Measurements from ENCODE around the gene TMX4.
"Not testable (repeated sequence)": the region's sequence is repeated elsewhere in the genome, so short reads cannot be mapped to it uniquely, and the experiment has no call there.

TMX4 gene

GRCh38 chr20:8036771-8037170 is 17.2 kb upstream of the TMX4 start:
- DNase-seq (ENCODE audit: insufficient read length, low spot score) (no peak), FAIRE-seq (no peak)
- TF ChIP-seq POLR2A (IDR thresholded peaks at IDR 0.05; ENCODE audit: low read depth, low read length) = no peak

GRCh38 chr20:8033151-8033841 is 13.7 kb upstream of the TMX4 start:
- TF ChIP-seq POLR2A (IDR thresholded peaks at IDR 0.05; ENCODE audit: low read depth, low read length) = no peak
- FAIRE-seq = no peak
- no peak for DNase-seq (ENCODE audit: insufficient read length, low spot score)

- DNase-seq (ENCODE audit: insufficient read length, low spot score) (no peak), FAIRE-seq (no peak)
- TF ChIP-seq POLR2A (IDR thresholded peaks at IDR 0.05; ENCODE audit: low read depth, low read length) = no peak
Observed at GRCh38 chr20:8032499-8032898, 12.9 kb upstream of the TMX4 start.

GRCh38 chr20:8031539-8031938 is 12.0 kb upstream of the TMX4 start:
- DNase-seq (ENCODE audit: insufficient read length, low spot score); FAIRE-seq: not testable (repeated sequence)

GRCh38 chr20:8021541-8022269 is 2.1 kb upstream of the TMX4 start:
- FAIRE-seq = no peak
- DNase-seq (ENCODE audit: insufficient read length, low spot score) = no peak
- TF ChIP-seq POLR2A (IDR thresholded peaks at IDR 0.05; ENCODE audit: low read depth, low read length) = no peak

GRCh38 chr20:8020314-8021079 is 936 bp upstream of the TMX4 start:
- no peak for DNase-seq (ENCODE audit: insufficient read length, low spot score)

GRCh38 chr20:8019998-8020247 is 362 bp upstream of the TMX4 start:
- TF ChIP-seq POLR2A (IDR thresholded peaks at IDR 0.05; ENCODE audit: low read depth, low read length) = no peak
- DNase-seq (ENCODE audit: insufficient read length, low spot score) (no peak), FAIRE-seq (no peak)

More at GRCh38 chr20:8020314-8021079, 936 bp upstream of the TMX4 start:
- TF ChIP-seq POLR2A (IDR thresholded peaks at IDR 0.05; ENCODE audit: low read depth, low read length) = no peak
- no peak for FAIRE-seq

- FAIRE-seq (no peak), DNase-seq (ENCODE audit: insufficient read length, low spot score) (peak; percentile 68)
- peak; percentile 70; the same call in 1 of the 2 replicates for TF ChIP-seq POLR2A (IDR thresholded peaks at IDR 0.05; ENCODE audit: low read depth, low read length)
Observed at GRCh38 chr20:8018958-8019245, 659 bp downstream of the TMX4 start.

GRCh38 chr20:8012724-8013123 is 6.8 kb downstream of the TMX4 start:
- FAIRE-seq (peak; percentile 23), DNase-seq (ENCODE audit: insufficient read length, low spot score) (no peak)
- no peak for TF ChIP-seq POLR2A (IDR thresholded peaks at IDR 0.05; ENCODE audit: low read depth, low read length)

GRCh38 chr20:8008733-8009132 is 10.8 kb downstream of the TMX4 start:
- FAIRE-seq = no peak
- TF ChIP-seq POLR2A (IDR thresholded peaks at IDR 0.05; ENCODE audit: low read depth, low read length) = no peak
- DNase-seq (ENCODE audit: insufficient read length, low spot score) = no peak

- no peak for FAIRE-seq
- no peak for DNase-seq (ENCODE audit: insufficient read length, low spot score)
- no peak for TF ChIP-seq POLR2A (IDR thresholded peaks at IDR 0.05; ENCODE audit: low read depth, low read length)
Observed at GRCh38 chr20:8007490-8007889, 12.1 kb downstream of the TMX4 start.

GRCh38 chr20:8005575-8006366 is 13.8 kb downstream of the TMX4 start:
- DNase-seq (ENCODE audit: insufficient read length, low spot score) = no peak
- FAIRE-seq = no peak
- no peak for TF ChIP-seq POLR2A (IDR thresholded peaks at IDR 0.05; ENCODE audit: low read depth, low read length)

- TF ChIP-seq POLR2A (IDR thresholded peaks at IDR 0.05; ENCODE audit: low read depth, low read length) = no peak
- FAIRE-seq = no peak
- no peak for DNase-seq (ENCODE audit: insufficient read length, low spot score)
Observed at GRCh38 chr20:8005033-8005432, 14.5 kb downstream of the TMX4 start.

- DNase-seq (ENCODE audit: insufficient read length, low spot score) = no peak
- no peak for TF ChIP-seq POLR2A (IDR thresholded peaks at IDR 0.05; ENCODE audit: low read depth, low read length)
- FAIRE-seq = no peak
Observed at GRCh38 chr20:8002056-8002455, 17.5 kb downstream of the TMX4 start.

Data from H54 (cell line).